GM21423 (cell line): ENCODE data around the gene POLR1D.
A peak's percentile ranks its signal among the peaks of the same experiment; 100 is the strongest.

Experiments
- ATAC-seq: cut with Tn5 transposase; IDR thresholded peaks from one replicate; pipeline ENCODE4 v1.9.1; 2021; ENCODE audit warnings: mild to moderate bottlenecking, moderate library complexity; ENCODE audit not compliant: unreplicated experiment

Gene POLR1D, protein sequence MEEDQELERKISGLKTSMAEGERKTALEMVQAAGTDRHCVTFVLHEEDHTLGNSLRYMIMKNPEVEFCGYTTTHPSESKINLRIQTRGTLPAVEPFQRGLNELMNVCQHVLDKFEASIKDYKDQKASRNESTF

DNA sequence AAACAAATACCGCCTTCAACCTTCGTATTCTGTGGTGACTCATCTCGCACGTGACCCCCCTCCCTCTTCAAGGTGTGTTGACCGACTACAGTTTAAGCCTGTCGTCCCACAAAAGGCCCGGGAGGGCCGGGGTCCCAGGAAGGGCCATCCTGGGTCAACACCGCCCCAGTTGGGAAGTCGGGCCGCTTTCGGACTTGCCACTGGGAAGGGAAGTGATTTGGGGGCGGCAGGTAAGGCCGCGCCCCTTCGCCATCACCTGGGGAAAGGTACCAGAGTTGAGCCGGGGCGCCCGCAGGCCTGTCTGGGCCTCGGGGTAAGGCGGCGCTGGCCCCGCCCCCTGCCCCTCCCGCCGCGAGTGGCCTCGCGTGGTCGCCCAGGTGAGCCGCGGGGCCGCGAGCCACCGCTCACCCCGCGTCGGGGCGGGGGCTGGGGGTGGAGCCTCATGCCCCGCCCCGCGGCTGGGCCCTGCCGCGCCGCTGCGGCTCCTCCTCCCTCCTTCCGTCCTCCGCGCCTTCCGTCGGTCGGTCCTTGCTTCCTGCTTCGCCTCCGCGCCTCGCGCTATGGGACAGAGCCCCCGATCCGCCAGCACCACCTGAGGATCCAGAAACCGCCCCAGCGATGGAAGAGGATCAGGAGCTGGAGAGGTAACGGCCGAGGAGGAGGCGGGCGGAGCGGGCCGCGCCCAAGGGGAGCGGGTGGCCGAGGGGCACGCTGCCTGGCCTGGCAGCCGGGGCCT lies at the start of gene POLR1D:
TSS of gene POLR1D (plus strand) at position 527 of the 736 bp plus-strand sequence. CDS start at position 619, 92 bp downstream.
- peak; percentile 59 for ATAC-seq

DNA sequence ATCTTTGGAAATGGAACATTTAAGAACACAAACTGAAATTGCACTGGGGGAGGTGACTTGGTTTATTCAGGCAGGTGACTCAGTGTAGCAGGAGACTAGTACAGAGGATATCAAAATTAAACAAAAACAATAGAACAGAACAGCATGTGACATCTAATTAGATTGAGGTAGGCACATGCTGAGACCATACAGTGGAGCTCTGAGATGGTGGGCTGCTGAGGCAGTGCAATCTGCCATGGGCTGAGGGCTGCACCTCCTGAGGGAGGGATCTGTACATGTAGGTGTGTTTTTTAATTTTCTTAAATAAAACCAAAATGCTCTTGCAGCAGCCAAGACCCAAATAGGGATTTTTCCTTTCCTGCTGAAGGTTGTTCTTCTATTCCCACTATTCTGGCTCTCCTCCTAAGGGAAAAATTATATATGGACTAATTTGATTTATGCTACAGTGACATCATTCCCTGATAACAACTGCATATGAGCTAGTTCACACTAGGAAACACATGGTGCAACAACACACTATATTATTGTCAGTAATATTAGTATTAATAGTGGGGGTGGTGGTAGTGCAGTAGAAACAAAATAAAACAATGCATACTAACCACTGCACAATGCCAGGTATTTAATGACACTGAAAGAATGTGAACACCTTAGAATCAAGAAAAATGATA lies 49.3 kb upstream of the POLR1D start:
- ATAC-seq = no peak

DNA sequence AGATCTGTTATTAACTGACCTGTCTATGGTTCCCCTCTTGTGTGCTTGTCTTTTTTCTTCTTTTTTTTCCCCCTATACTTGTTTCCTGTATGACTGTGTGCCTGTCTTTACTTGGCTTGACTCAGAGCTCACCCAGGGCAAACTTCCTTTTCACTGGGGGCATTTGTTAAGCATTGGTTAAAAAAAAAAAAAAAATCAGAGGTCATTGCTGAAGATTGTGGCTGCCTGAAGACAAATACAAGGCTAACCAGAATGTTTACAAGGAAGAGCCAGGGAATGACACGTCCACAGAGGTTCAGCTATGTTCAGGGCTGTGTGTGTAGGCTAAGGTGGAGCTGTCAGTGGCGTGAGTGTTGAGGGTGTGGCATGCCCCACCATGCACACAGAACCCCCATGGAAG lies 48.4 kb upstream of the POLR1D start:
- ATAC-seq = no peak

DNA sequence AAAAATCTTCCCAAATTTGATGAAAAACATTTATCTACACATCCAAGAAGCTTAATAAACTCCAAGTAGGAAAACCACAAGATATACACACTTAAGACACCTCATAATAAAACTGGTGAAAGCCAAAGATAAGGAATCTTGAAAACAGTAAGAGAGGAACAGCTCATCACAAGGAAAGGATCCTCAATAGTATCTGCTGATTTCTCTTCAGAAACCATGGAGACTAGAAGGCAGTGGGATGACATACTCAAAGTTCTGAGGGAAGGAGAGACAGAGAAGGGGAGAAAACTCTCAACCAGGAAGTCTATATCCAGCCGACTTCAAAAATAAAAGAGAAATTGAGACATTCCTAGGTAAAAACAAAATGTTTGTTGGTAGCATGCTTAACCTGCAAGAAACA lies 47.0 kb upstream of the POLR1D start:
- no peak for ATAC-seq

DNA sequence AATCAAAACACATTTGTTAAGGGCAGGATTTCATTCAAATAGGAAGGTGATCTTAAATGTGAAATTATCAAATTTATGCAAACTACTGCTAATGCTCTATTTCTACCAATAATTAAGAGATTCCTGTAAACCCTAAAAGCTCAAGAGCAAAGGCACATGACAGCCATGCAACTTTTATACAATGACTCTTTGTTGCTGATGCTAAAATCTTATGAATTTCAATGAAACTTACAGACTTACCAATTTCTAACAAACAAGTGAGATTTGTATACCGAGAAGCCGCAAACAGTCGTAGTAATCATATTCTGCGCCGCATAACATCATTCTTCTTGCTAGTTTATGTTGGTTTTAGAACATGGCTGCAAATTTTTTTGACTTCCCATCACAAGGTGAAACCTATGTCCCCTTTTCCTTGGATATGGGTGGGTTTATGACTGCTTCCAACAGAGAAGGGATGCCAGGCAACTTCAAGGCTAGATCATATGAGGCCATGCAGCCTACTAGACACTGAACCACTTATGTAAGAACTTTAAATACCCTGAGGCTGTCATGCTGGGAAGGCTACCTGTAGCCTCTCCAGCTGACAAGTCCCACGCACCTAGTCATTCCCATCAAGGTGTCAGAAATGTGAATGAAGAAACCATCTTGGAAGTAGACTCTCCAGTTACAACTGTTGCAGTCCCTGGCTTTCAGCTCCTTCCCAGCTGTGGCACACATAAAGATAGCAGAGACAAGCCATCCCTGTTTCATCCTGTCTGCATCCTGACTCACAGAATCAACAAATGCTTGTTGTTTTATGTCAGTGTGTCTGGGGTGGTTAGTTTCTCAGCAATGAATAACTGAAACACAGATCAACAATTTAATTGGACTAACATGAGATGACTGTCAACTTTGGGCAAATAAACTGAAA lies 43.3 kb upstream of the POLR1D start:
- no peak for ATAC-seq

DNA sequence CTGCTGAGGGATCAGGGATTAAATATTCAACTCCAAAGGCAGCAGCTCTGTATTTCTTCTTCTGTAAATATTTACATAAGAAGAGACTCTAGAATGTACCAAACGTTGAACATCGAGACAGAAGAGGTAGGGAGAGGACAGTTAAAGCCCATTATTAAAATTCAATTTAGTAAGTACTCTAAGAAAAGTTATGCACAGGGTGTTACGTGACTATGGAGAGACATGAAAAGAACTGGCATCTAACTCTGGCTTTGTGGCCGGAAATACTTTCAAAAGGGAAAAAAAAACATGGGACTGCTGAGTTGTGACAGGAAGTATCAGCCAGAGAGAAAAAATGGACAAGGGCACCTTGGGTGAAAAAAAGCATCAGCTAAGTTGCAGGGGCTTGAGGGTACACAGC lies 38.0 kb upstream of the POLR1D start:
- ATAC-seq = no peak

DNA sequence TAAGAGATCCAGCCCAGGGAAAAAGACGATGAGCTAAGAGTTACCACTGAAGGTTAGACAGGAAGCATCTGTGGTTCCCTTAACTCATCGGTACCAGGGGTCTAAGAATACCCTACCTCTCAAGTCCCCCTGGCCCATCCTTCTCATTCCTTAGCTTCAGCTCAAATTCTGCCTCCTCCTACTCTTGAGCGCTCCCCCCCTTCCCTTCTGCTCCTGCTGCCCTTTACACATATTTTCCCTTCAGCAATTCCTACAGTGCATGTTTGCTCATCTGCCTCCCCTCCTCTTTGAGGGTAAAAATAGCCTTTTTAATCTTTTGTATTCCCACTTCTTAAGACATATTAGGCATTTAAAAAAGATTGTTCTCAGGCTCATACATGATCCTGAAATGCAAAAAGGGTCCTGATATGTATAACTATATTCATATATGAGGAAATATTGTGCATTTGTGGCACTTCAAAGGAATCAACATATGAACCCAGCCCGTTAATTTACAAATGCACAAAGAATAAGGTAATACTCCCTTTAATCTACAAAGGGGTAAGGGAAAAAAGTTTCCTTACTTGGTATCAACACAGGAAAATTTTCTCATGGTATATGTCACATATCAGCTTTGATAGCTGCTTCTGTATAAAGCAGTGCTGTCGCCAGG lies 34.5 kb upstream of the POLR1D start:
- ATAC-seq = no peak

DNA sequence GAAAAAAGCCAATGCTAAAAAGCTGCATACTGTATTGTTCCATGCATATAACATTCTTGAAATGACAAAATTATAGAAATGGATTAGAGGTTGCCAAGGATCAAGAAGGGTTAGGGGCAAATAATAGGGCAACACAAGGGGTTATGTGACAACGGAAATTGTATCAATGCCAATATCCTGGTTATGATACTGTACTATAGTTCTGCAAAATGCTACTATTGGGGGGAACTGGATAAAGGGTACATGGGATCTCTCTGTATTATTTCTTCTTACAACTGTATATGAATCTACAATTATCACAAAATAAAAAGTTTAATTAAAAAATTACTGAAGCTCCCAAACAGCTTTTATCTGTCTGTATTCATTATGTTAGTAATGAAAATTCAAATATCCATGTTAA lies 33.3 kb upstream of the POLR1D start:
- ATAC-seq = no peak

DNA sequence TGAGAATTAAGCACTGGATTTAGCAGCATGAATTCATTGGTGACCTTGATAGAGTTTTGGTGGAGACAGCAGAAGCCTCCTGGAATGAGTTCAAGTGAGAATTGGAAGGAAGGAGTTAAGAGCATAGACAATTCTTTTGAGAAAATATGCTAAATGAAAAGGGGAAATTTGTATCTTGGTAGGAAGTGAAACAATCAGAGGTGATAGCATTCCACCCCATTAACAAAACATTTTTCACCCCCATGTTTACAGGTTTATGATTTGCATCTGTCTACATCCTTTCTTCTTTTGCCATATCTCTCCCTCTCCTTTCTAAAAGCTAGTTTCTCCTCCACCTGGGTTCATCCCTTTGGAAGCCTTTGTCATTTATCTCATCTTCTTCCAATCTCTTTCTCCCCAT lies 28.8 kb upstream of the POLR1D start:
- peak; percentile 19 for ATAC-seq

DNA sequence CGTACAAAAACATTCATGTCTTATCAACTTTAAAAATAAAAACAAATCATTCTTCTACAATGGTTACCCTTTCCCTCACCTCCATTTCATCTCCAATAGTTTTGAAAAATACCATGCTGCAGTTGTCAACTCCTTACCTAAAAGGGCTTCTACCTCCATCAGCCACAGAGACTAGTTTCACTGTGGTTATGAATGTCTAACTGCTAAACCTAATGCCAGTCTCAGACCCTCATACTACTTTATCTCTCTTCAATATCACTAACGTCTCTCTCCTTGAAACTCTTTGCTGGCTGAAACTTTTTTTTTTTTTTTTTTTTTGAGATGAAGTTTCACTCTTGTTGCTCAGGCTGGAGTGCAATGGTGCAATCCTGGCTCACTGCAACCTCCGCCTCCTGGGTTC lies 28.4 kb upstream of the POLR1D start:
- ATAC-seq = peak; percentile 68

DNA sequence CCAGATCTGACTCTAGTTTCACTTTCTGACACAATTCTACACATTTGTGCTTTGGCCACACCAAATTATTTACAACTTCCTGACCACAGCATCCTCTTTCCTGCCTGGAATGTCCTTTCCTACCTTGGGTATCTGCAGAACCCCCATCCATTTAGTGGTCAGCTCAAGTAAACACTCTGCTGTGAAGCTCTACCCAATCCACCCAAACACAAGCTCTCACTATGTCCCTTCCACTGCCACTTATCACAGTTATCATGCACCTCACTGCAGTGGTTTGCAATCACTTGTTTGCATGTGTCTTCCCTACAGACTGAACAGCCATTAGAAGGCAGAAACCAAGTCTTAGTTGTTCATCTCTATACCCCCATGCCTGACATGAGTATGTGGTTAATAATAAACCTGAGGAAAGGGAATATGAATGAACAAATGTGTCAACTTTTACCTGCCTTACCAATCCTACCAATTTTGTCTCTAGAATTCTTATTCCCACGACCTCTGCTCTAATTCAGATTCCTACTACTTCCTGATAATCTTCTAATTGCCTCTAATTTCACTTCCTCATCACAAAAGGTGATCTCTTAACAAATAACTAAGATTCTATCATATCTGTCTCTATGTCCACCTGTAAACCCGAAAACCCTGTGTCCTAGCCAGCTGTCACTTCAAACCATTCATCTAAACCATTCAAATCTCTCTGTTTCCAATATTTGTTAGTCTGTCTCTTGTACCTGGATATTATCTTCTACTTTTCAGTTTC lies 26.5 kb upstream of the POLR1D start:
- ATAC-seq = no peak

DNA sequence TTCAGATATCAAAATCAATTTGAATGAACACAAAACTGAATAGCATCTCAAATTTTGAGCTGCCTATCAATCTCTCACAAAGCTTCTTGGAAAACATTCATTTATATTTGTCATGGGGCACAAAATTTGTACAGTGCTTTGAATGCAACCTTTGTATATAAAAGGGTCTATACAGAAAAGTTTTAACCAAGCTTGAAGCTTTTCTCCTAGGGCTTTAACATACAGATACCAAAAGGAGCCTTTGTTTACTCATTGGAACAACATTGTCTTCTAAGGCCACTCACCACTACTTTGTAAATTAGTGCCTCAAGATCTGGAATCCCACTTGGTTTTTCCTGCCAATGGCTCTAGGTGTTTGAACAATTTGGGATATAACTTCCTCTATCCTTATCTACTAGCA lies 22.6 kb upstream of the POLR1D start:
- no peak for ATAC-seq

DNA sequence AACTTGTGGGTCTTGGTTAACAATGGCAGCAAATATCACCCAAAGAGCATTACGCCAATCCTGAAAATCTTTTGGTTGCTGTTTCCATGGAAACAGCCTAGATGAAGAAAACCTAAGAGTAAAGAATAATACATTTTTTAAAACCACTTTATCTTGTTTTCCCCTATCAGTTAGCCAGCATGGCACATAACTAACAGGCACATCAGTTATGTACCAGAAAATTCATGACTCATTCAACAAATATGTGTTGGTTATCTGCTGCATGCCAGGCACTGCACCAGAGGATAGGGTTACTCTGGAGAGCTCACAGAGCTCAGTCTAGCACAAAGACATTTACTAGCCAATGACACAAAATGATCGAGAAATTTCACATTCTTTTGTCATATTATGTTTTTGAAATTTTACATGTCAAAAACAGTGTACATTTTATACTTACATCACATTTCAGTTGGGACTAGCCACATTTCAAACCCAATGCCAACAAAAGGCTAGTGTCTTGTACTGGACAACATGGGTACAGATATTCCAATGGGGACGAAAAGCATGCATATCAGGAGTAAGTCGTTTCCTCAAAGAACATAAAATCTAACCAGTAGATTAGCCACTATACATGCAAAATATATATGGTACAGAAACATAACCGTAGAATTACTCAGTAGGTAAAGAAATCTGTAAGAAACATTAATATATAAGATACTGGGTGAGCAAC lies 21.7 kb upstream of the POLR1D start:
- no peak for ATAC-seq

DNA sequence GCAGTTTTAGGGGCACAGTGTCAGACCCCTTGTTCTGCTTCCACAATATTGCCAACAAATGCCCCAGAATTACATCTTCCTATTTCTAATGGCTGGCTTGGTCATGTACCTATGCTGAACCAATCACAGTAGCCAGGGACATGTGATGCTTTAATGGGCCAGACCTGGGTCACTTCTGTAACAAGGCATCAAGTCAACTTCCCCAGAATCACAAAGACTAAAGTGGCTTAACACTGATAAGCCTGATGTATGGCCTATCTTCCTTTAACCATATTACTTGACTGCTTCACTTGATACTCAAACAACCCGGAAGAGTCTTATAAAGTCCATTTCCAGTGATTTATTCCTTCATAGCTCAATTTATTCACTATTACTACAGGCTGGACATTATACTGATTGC lies 21.0 kb upstream of the POLR1D start:
- ATAC-seq = no peak

DNA sequence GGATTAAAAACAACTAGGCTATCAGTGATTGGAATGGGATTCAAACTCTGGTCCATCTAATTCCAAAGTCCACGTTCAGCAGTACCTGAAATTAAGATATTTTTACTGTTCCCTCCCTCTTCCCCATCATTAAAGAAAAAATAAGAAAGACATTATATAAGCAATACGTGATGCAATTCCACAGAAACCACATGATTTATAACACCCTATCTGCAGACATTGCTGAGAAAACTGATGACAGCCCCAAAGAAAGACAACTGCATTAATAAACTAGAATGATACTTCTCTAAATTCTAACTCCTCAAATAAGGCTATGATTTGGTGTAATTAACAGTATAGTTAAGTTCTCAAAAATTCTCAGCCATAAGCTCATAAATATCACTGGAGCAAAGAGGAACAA lies 20.5 kb upstream of the POLR1D start:
- no peak for ATAC-seq

DNA sequence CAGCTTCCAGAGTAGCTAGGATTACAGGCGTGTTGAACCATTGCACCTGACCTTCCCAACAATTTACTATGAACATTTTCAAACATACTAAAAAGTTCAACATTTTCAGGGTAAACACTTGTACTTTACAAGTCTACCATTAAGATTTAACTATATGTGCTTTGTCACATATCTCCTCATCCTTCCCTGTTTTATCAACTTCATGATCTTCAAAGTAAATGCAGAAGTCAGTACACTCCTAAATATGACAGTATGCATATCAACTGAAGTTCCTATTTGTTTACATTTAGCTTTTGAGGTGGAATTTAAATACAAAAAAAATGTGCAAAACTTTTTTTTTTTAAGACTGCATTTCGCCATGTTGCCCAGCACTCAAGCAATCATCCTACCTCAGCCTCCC lies 19.9 kb upstream of the POLR1D start:
- no peak for ATAC-seq

DNA sequence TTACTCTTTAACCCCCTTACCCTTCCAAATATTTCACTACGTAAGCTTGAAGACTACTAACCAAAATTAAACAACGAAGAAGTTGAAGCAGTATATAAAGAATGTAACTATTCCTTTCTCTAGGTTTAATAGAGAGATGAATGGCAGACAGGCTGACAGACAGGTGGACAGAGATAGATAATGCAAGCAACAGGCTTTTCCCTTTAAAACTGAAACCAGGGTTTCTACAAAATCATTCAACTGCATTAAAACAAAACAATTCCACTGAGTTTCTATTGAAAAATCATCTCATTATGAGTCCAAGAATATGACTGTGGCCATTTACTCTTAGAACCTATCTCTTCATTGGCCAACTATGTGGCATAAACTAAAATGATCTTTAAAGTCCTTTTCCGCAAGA lies 16.6 kb upstream of the POLR1D start:
- no peak for ATAC-seq

DNA sequence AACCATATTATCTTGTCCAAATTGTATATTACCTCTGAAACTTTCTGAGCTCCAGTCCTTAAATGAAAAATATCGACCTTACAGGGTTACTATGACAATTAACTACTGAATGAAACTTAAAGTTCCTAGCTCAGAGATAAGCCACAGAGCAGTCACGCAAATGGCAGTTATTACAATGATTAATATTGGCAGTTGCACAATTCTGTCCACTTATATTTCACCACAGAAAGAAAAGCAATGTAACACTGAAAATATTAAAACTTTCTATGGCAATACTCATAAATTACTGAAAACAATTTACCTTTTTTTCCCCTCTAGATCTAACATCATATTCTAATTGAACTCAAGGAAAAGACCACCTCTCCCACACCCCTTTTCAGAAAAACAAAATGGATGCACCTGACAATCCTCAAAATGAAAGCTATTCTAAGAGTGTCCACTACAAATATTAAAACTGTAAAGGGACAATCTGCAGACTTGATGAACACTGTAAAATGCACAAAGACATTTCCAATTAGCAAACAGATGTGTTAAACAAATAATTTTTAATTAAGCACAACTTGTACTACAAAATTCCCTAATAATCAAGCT lies 16.0 kb upstream of the POLR1D start:
- no peak for ATAC-seq

DNA sequence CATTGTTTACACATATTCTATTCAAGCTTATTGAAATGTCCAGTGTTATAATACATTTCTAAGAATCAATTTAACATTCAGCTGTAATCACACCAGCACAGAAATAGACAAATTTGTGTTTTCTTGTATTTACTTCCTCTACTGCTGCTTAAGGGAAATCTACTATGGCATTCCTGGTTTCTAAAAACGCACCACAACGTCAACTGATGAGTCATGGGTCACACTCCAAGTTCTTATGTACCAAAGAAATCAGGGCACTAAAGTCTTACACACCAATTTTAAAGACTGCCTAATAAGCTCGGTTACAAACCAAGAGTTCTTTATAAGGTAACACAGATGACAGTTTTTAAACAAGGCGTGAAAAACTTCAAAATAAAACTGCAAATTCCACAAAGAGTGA lies 14.6 kb upstream of the POLR1D start:
- ATAC-seq = no peak
